Astrocyte of the spinal cord (primary cell): ENCODE measurements around the gene LRP1B.

Source experiments
- DNase-seq: peaks from one replicate; pipeline ENCODE4 v3.0.0; 2011; ENCODE audit warnings: low read depth, low spot score
- H3K4me3 ChIP-seq: 2 replicates; pipeline ENCODE4 v1.5.1; 2011; ENCODE audit warnings: low read depth, mild to moderate bottlenecking, low read length, moderate library complexity
- CTCF ChIP-seq: IDR thresholded peaks from 2 replicates; pipeline ENCODE4 v1.5.1; 2012; ENCODE audit warnings: low read depth, mild to moderate bottlenecking, low read length, inconsistent platforms
- in situ Hi-C: cut with HindIII; loops from 2 replicates; pipeline ENCODE4 v1.10.0; 2017; ENCODE audit warnings: low sequenced_read_pairs

Gene LRP1B

GRCh38 chr2:142170847-142171246 lies 40.0 kb upstream of the LRP1B start:
- no peak for TF ChIP-seq CTCF
- no peak overlapping the region for H3K4me3 ChIP-seq
- in situ Hi-C loops = no loop called here
- DNase-seq = no peak

DNA sequence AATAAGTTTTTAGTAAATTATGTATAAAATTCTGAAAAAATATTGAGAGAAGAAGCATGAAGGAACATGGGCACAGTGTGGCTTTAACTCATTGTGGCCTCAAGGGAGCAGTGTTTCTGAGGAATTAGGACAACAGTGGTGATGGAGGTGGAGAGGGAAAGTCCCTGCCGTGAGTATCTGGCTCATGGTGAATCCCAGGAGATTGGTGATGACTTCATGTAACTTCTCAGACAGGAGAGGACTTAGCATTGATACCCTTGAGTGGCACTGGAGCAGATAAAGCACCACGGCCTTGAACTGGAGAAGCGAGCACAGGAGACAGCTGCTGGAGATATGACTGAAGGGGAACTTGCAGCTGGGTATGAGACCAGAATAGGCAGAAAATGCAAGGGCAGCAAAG lies 35.0 kb upstream of the LRP1B start:
- H3K4me3 ChIP-seq = no peak overlapping the region
- peak; percentile 65 for DNase-seq
- in situ Hi-C loops = no loop called here
- TF ChIP-seq CTCF = peak; percentile 65

- no peak overlapping the region for H3K4me3 ChIP-seq
- no peak for TF ChIP-seq CTCF
- peak; percentile 61 for DNase-seq
- in situ Hi-C loops = no loop called here
Observed at GRCh38 chr2:142153601-142154000, 22.8 kb upstream of the LRP1B start.

- in situ Hi-C loops = no loop called here
- TF ChIP-seq CTCF = no peak
- no peak for DNase-seq
- no peak overlapping the region for H3K4me3 ChIP-seq
Observed at GRCh38 chr2:142150453-142150852, 19.6 kb upstream of the LRP1B start.

GRCh38 chr2:142144547-142144946 lies 13.7 kb upstream of the LRP1B start:
- TF ChIP-seq CTCF = no peak
- in situ Hi-C loops = no loop called here
- no peak overlapping the region for H3K4me3 ChIP-seq
- no peak for DNase-seq

DNA sequence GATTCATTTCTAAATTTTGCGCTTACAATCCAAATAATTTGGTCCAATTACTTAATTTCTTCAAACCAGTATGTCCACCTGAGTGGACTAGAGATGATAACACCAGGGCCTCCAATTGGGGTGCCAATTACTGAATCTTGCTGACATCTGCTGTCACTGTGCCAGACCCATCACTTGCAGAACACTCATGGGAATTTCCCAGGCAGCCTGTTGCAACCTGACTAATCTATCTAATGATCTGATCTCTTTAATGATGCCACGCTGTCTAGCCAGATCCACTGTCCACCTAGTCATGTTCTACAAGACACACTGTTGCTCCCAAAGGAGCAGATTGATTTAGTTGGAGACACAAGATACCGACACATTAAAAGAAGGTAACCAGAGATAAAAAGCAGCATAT lies 11.8 kb upstream of the LRP1B start:
- no peak for TF ChIP-seq CTCF
- in situ Hi-C loops = no loop called here
- DNase-seq = no peak
- H3K4me3 ChIP-seq = no peak overlapping the region

DNA sequence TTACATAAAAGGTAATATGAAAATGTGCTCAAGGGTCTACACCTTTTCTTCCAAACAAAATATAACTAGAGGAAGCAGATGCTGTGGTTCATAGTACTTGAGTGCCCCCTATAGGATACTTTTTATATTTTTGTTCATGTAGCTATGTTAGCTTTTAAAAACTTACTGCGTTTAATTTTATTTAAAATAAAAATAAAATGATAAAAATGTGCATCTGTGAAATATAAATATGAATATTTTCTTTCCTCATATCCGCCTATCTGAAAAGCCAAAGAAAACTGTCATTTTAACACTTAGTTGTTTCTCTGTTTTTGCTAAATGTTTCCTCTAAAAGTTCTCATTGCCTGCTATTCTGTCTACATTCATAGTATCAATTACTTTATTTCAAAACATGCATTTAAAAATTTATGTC lies 9.6 kb upstream of the LRP1B start:
- H3K4me3 ChIP-seq = no peak overlapping the region
- peak; percentile 47 for TF ChIP-seq CTCF
- in situ Hi-C loops = no loop called here

More for the DNA sequence above, 9.6 kb upstream of the LRP1B start:
- DNase-seq = peak; percentile 61
